ENCODE measurements around the gene NFE2.

- TF ChIP-seq CTCF (IDR thresholded peaks at IDR 0.05; ENCODE audit: low read depth, low read length): no peak
- no peak for TF ChIP-seq MAX (IDR thresholded peaks at IDR 0.05; ENCODE audit: low read depth, low read length)
These were observed 7.9 kb downstream of the NFE2 start for GRCh38 chr12:54292931-54293241.

Measured in NB4 (cell line).